Posterior cingulate gyrus (tissue), 11 donors: Measurements from ENCODE around the gene KRTAP4-7.
A peak's percentile ranks its signal among the peaks of the same experiment; 100 is the strongest.
"Not testable (repeated sequence)": the region's sequence is repeated elsewhere in the genome, so short reads cannot be mapped to it uniquely, and the experiment has no call there.

Experiments used
- DNase-seq, 10 donors: peaks; one replicate each; pipeline versions ENCODE4 v3.0.0 to v3.0.0-alpha.2; 2020 to 2021; ENCODE audit warnings: mixed read lengths in 3 of 10
- intact Hi-C: fragments of 100-400 bp; cut with DNase I; formaldehyde crosslinking; loops from one replicate; pipeline ENCODE4 v1.15.1; 2023

KRTAP4-7 gene

GRCh38 chr17:41084100-41084856, at the start of gene KRTAP4-7:
KRTAP4-7 (plus strand) TSS chr17:41084150; CDS start chr17:41084207, 57 bp downstream.
- peak in 1 of 10 donors; percentile 56 for DNase-seq
- intact Hi-C loops, result not testable (repeated sequence)

DNA sequence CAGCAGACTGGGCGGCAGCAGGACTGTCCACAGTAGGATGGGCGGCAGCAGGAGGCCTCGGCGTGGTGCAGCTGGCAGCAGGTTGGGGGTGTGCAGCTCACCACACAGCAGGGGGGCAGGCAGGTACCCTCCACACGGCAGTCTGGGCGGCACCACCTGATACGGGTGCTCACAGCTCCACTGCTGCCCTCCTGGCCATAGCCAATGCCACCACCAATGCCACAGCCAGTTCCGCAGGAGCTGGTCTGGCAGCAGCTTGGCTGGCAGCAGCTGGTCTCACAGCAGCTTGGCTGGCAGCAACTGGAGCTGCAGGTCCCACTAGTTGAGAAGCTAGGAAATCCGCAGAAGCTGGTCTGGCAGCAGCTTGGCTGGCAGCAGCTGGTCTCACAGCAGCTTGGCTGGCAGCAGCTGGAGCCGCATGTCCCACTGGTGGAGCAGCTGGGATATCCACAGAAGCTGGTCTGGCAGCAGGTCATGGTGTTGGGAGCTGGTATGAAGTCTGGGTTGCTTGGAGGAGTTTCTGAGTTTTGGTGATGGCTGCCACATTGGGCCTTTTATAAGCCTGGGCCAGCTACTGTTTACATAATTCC, 49.5 kb upstream of the KRTAP4-7 start, which contains the start of gene KRTAP1-3:
Gene KRTAP1-3 (minus strand): TSS at position 529 of the 590 bp plus-strand sequence. CDS start 53 bp downstream, at position 476.
- intact Hi-C loops, result not testable (repeated sequence)
- DNase-seq, result peak in 2 of 10 donors; percentile 54 to 76

GRCh38 chr17:41037853-41038350, 46.0 kb upstream of the KRTAP4-7 start:
- intact Hi-C loops, result no loop called here
- DNase-seq, result no peak

DNA sequence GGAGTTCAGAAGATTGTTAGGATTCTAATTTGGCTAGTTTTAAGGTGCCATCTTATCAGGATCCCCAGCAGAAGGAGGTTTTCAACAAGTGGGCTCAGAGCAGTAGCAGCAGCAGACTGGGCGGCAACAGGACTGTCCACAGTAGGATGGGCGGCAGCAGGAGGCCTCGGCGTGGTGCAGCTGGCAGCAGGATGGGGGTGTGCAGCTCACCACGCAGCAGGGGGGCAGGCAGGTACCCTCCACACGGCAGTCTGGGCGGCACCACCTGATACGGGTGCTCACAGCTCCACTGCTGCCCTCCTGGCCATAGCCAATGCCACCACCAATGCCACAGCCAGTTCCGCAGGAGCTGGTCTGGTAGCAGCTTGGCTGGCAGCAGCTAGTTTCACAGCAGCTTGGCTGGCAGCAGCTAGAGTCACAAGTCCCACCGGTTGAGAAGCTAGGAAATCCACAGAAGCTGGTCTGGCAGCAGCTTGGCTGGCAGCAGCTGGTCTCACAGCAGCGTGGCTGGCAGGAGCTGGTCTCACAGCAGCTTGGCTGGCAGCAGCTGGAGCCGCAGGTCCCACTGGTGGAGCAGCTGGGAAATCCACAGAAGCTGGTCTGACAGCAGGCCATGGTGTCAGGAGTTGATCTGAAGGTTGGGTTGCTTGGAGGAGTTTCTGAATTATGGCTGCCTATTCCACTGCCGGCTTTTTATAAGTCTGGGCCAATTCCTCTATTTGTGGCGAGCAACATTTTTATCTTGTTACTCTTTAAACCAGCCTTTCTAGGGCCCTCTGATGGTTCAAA, 43.0 kb upstream of the KRTAP4-7 start, which contains the start of gene KRTAP1-1:
Gene KRTAP1-1 (minus strand): TSS at position 668 of the 789 bp plus-strand sequence. CDS start 53 bp downstream, at position 615.
- DNase-seq, result peak in 8 of 10 donors; percentile 8 to 90 (median 28)
- intact Hi-C loops, result not testable (repeated sequence)

DNA sequence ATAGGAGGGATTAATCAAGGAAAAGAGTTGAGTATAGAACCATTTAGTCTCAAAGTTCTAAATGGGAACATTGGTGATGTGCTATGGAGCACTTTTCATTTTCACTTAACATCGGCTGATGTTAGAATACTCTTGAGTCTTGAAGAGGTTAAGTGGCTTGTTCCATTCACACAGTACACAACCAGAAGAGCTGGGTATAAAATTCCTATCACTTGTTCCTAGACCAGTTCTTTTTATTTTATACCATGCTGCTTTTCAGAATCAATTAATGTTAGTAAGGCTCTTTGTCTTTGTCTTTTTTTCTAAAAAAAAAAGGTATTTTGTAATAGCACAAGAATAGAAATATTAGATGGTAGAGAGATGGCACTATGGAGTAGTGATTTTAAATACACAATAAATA, 41.0 kb upstream of the KRTAP4-7 start:
- DNase-seq, result no peak
- intact Hi-C loops, result no loop called here

GRCh38 chr17:41046735-41047465, 37.0 kb upstream of the KRTAP4-7 start, which contains the start of gene KRTAP2-1:
KRTAP2-1 (minus strand) TSS chr17:41047316; CDS start chr17:41047267, 49 bp downstream.
- intact Hi-C loops, DNase-seq: not testable (repeated sequence)

GRCh38 chr17:41048441-41048840, 35.5 kb upstream of the KRTAP4-7 start:
- intact Hi-C loops, result no loop called here
- DNase-seq, result no peak

DNA sequence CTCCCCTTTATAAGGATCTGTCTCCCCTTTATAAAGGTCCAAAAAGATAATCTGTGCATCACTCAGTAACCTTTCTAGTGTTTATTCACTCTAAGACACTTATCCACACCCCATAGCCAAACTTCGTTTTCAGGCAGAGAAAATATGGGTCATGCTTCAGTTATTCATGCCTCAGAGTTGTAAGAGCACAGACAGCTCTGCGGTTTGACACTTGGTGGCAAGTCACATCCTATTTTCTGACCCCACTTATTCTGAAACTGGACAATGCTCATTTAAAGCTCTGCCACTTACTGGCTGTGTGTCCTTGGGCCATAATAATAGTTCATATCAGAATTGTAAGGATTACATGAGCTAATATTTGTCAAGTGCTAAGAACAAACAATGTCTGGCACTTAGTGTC, 34.8 kb upstream of the KRTAP4-7 start:
- DNase-seq, result no peak
- intact Hi-C loops, result no loop called here

GRCh38 chr17:41052566-41052965, 31.4 kb upstream of the KRTAP4-7 start:
- intact Hi-C loops, result no loop called here
- no peak for DNase-seq

- intact Hi-C loops, result no loop called here
- no peak for DNase-seq
Measured at GRCh38 chr17:41054025-41054424, 29.9 kb upstream of the KRTAP4-7 start.

DNA sequence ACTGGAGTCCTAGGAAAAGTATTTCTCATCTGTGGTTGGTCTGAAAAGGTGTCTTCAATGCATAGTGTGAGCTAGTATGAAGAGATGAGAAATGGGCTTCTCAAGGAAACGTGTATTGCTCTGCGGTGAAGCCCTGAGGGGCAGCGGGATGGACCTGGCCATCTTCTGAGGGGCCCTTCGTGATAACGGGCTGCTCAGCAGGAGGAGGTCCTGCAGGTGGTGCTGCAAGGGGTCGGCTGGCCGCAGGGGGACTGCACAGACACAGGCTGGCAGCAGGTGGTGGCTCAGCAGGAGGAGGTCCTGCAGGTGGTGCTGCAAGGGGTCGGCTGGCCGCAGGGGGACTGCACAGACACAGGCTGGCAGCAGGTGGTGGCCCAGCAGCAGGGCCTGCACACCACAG, 29.4 kb upstream of the KRTAP4-7 start:
- DNase-seq, result peak in 1 of 10 donors; percentile 61
- intact Hi-C loops, result not testable (repeated sequence)

- DNase-seq, intact Hi-C loops: not testable (repeated sequence)
Measured at GRCh38 chr17:41055130-41055529, 28.8 kb upstream of the KRTAP4-7 start, which contains the start of gene KRTAP2-2. KRTAP2-2 (minus strand) TSS chr17:41055230; CDS start chr17:41055211, 19 bp downstream.

GRCh38 chr17:41057547-41057946, 26.4 kb upstream of the KRTAP4-7 start:
- no peak for DNase-seq

DNA sequence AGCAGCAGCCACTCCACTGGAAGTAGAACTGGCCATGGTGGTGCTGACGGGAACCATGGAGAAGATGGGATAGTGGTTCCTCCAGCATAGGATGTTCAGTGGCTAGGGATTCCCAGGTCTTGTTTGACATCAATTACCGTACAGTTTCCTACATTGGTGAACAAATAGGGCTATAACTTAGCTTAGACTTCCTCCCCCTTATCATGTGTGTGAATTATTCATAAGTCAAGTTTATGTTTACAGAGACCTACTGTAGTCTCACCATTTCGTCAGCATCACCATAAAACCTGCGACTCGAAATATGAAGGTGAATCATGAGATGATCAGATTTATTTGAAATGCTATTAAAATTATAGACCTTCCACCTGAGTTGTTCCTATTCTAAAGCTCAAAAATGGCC, 25.2 kb upstream of the KRTAP4-7 start:
- intact Hi-C loops, result no loop called here
- no peak for DNase-seq

More at GRCh38 chr17:41057547-41057946, 26.4 kb upstream of the KRTAP4-7 start:
- intact Hi-C loops, result no loop called here

GRCh38 chr17:41059276-41060051, 24.5 kb upstream of the KRTAP4-7 start:
- DNase-seq, intact Hi-C loops: not testable (repeated sequence)

- DNase-seq, result no peak
- intact Hi-C loops, result no loop called here
Measured at GRCh38 chr17:41060052-41060604, 23.8 kb upstream of the KRTAP4-7 start, which contains the start of gene KRTAP2-3. KRTAP2-3 (minus strand) TSS chr17:41060114; CDS start chr17:41060050, 64 bp downstream.

GRCh38 chr17:41061964-41062363, 22.0 kb upstream of the KRTAP4-7 start:
- intact Hi-C loops, result no loop called here
- no peak for DNase-seq

GRCh38 chr17:41063449-41063848, 20.5 kb upstream of the KRTAP4-7 start:
- intact Hi-C loops, result no loop called here
- no peak for DNase-seq
